ENCODE results near the gene DNAJC6.

DNA sequence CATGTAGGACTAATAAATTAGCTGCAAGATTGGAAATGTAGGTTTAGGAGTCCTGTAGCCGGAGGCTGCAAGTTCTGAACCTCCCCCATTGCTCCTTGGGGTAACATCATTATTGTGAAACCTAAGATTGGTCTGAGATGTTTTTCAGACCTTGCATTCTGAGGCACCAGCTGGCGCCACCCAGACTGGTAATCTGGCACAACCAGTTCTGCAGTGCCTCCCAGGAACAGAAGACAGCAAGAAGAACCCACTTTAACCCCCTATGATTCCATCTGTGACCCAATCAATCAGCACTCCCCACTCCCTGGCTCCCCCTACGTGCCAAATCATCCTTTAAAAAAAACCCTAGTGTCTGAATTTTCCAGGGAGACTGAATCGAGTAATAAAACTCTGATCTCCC lies 11.6 kb upstream of the DNAJC6 start:
- TF ChIP-seq POLR2AphosphoS5 (IDR thresholded peaks at IDR 0.05; ENCODE audit: low read depth, low read length) (no peak), TAF1 (IDR thresholded peaks at IDR 0.05; ENCODE audit: low read depth, low read length) (no peak), POLR2A (IDR thresholded peaks at IDR 0.05; ENCODE audit: low read depth, low read length) (no peak), POU2F2 (IDR thresholded peaks at IDR 0.05; ENCODE audit: low read depth, low read length) (no peak), PAX5 (IDR thresholded peaks at IDR 0.05; ENCODE audit: insufficient read depth, low read length, severe bottlenecking) (no peak), SPI1 (IDR thresholded peaks at IDR 0.05; ENCODE audit: low read depth, low read length) (no peak)
